Stimulated activated CD4-positive, alpha-beta T cell treated with anti-CD3 and anti-CD28 coated beads, Interleukin-15, amount 100 ng/mL, for 48 hours (primary cell): ENCODE measurements around the gene DHX35.

Experiments
- DNase-seq, 2 donors: peaks; one replicate each; pipeline ENCODE4 v3.0.0-alpha.2; 2020; ENCODE audit warnings: low read depth in 2 of 2

DHX35 gene

DNA sequence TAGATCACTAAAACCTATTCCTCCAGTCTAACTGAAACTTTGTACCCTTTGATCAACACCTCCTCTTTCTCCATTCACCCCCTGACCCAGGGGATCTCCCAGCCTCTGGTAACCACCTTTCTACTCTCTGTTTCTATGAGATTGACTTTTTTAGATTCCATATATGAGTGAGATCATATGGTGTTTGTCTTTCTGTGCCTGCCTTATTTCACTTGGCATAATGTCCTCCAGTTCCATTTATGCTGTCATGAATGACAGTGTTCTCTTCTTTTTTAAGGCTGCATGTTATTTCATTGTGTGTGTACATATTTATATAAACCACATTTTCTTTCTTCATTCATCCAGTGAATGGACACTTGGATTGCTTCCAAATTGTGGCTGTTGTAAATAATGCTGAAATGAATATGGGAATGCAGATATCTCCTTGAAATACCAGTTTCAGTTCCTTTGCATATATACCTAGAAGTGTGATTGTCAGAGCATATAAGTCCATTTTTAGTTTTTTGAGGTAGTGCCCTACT is 57.7 kb downstream of the DHX35 start:
- peak in 1 of 2 donors; percentile 7 for DNase-seq

DNA sequence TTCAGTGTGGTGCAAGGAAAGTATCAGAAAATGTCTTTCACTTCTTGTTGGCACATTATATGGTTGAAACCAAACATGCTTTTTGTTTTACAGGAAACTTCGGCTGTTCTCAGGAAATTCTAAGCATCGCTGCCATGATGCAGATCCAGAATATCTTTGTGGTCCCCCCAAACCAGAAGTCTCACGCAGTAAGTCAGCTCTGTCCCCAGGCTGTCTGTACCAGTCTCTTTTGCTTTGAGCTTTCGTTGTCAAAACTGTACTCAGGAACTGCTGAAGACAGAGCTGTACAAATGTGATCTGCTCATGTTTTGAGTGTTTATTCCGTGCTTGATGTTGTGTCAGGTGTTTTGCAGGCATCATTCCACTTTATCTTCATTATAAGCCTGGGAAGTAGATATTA is 59.6 kb downstream of the DHX35 start:
- no peak for DNase-seq

DNA sequence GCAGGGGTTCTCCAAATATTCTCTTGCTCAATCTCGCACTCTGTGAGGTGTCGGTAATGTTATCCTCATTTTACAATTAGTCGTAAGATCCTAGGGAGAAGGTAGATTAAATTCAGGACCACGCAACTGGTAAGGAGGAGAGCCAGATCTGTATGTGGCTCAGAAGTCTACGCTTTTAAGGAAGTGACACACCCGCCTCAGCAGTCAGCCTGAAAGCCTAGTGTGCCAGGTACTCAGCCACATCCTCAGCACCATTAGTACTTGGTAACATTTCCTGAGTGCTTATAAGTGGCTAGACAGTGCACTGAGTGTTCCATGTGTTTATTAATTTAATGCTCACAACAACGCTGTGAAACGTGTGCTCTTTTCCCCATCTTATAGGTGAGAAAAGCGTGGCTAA is 63.7 kb downstream of the DHX35 start:
- no peak for DNase-seq

DNA sequence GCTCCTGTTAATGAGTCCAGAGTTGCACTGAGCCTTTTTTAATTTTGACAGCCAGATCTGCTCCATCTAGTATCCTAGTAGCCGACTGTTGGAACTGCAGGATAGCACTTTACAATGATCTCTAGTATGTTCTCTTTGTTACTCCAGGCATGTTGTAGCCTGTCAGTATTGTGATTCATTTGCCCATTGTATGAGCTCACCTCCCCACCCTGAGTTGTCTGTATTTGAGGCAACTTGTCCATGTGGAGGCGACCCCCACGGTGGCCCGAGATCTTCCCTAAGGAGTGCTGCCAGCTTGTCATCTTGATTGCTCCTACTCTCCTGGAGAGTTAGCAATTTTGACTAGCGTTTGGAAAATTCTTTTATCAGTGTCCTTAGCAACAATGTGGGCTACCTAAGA is 67.2 kb downstream of the DHX35 start:
- DNase-seq: no peak

DNA sequence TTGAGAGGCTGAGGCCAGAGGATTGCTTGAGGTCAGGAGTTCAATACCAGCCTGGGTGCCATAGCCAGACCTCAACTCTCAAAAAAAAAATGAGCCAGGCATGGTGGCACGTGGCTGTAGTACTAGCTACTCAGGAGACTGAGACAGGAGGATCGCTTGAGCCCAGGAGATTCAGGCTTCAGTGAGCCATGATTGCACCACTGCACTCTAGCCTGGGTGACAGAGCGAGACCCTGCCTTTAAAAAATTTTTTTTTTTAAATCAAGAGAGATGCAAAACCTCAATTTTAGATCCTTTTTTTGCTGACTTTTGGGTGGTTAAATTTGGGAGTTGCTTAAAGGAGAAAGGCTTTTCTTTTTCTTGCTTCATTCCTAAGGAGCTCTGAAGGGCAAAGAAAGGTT is 70.9 kb downstream of the DHX35 start:
- no peak for DNase-seq

DNA sequence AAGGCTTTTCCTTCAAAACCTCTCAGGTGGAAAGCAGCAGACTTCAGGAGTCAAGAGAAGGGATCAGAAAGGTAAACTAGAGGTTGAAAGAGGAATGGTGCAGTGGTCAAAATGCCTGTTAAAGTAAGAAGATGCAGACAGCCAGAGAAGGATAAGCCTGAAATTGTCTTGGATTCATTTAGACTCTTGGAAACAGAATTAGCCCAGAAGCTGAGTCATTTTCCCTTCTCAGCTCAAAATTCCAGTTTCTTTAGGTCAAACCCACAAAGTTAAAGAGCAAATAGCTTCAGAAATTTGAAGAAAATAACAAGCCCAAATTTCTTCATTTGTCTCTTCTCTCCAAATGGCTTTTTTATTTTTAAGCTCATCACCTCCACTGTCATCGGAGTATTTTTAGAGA is 73.9 kb downstream of the DHX35 start:
- DNase-seq: no peak

DNA sequence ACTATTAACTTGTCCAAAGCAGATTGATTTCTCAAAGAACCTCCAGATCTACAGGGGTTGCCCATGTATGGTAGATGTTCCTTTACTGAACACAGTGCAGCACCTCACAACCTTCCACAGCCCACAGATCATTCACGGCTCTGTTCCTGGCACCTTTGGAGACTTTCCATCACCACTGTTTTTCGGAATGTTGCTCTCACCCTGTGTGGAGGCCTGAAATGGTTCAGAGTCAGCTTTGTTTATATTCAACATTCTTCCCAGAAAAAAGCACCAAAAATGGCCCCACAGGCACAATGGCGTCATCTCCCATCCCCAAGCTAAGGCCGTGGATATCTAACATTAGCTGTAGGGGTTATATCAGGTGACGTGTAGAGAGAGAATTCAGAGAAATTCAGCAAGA is 74.7 kb downstream of the DHX35 start:
- no peak for DNase-seq

DNA sequence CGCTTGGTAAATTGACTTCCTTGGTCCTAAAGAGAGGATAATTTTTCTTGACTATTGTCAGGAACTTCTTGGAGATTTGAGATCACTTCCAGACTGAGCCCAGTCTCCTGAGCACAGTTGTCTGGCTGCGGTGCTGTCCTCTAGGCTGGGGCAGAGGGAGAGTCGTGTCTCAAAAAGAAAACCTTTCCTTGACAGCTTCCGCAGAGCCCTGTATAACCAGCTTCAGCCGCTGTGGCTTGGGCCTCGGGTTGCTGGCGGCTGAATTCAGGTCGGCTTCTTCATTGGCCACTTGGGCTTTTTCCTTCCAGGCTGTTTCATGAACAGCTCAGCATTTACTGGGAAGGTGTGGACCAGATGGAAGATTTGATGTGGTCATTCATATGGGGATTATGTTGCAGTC is 75.9 kb downstream of the DHX35 start:
- DNase-seq: no peak

DNA sequence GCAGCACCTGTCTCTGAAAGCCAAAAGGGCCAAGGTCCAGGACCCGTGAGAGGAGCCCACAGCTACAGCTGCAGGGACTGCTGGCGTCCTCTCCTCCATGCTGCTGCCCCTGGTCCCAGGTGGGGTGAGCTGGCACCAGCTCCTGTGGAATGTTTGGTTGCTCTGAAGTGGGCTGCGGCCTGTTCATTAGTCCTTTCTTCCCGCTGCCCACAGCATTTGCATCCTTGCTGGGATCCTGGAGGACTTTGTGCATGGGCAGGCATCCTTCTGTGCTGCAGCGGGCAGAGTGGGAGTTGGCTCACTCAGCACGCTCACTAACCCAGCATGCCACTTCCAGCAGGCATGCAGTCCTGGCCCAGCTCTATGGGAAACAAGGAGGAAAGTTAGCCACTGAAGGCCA is 76.4 kb downstream of the DHX35 start:
- no peak for DNase-seq

DNA sequence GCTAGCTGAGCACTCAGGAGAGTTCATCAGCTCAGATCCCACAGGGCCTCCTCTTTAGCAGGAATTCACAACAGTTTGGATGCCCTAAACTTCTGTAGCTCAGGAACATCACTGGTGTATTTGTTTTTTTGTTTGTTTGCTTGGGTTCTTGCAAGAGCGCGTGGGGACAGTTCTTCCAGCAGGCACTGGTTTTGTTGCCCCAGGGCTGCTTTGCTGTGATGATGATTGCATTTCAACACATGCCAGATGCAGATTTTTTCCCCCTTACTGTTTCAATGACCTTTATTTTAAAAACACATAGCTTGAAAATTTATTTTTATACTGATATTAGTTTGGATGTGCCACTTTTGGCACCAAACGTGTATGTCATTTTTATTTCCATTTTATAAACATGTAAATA is 77.1 kb downstream of the DHX35 start:
- DNase-seq: no peak

DNA sequence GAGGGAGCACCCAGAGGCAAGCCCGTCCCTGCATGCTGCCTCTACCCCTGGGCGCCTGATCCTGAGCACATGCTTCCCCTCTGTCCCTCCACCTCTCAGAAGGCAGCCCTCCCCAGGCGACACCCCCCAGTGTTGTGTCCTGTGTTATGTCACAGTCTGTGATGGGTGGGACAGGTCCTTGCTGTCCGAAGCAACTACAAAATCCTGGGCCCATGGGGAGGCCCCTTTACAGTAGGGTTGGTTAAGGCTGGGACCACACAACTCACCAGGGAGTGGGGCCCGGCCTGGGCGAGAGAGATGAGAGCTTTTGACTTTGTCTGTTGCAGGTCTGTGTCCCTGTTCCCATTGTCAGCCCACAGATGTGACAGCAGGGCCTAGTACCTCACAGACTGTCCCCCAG is 78.0 kb downstream of the DHX35 start:
- DNase-seq: no peak

DNA sequence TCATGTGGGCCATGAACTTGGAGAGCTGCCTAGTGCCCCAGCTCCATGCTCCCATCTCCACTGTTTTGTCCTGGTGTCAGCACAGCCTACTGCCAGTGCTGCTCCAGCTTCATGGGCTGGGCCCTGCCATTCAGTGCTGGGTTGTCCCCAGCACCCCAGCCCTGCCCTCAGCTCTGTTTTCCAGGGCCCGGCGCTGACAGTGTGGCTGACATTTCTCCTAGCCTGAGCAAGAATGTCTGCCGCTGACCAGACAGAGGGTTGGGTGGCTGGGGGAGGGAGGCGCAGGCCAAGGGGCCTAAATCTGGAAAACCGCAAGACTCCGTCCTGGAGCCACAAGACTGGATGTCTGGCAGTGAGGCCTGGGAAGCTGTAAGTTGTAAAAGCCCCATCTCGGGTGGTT is 78.9 kb downstream of the DHX35 start:
- DNase-seq: no peak

DNA sequence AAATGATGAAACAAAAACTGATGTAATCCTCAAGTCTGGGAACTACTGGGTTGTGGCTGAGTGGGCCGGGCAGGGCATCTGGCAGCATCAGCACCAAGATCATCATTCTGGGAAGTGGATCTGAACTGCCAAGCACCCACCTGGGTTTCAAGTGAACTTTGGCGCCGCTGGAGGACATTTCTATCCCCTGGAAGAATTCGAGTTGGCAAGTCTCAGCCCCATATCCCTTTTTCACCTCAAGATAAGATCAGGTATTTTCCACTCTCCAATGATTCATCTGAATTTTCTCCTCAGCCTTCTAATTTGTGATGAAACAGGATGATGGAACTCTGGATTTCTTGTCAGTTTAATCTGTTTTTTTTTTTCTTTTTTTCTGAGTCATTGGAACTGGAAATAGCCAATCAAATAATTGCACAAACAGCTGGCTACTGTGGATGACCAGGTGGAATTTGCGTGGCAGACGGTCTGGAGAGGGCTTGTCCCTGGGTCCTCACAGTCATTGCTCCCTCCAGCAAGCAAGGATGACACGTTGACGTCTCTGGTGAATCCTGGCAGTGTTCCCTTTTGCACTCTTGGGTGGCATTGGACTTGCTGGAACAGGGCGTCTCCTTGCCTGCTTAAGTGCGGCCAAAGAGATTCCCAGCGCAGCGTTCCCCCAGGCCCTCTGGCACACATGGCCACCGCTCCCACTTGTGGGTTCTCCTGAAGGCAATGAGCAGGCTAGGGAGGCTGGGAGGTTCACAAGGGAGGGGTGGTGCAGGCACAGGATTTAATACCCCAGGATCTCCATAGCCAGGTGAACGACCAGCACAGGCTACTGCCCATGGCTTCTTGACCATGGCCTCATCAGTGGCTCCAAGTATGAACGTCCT is 80.4 kb downstream of the DHX35 start:
- no peak for DNase-seq

DNA sequence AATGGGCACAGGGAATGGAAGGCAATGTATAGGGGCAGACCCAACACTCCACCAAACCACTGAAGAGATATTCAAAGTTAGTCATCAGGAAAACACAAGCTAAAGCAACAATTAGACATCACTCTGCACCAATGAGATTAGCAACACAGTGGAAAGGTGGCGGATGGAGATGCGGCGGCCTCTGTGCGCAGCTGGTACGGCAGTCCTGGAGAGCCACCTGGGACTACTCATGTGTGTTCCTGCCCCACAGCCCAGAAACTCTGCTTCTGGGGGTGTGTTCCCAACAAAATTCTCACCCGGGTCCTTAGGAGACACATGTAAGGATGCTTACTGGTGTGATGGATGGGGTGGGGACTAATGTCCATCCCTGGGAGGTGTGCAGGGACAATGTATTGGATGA is 82.4 kb downstream of the DHX35 start:
- no peak for DNase-seq

DNA sequence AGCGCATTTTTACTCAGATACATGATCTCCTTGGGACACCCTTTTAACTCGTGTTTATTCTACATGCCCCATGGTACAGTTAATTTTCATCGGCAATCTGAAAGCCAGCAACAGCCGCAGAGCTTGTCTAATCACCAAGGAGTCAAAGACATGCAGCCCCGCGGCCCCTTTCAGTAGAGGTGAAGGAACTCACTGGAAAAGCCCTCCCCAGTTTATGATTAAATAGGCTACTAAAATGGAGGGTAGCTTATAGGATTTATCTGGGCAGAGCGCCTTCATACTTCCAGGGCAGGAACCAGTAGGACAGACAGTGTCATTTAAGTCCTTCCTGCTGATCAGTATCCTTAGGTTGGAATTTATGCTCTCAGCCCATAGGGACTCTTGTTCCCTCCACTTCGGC is 83.5 kb downstream of the DHX35 start:
- DNase-seq: no peak

DNA sequence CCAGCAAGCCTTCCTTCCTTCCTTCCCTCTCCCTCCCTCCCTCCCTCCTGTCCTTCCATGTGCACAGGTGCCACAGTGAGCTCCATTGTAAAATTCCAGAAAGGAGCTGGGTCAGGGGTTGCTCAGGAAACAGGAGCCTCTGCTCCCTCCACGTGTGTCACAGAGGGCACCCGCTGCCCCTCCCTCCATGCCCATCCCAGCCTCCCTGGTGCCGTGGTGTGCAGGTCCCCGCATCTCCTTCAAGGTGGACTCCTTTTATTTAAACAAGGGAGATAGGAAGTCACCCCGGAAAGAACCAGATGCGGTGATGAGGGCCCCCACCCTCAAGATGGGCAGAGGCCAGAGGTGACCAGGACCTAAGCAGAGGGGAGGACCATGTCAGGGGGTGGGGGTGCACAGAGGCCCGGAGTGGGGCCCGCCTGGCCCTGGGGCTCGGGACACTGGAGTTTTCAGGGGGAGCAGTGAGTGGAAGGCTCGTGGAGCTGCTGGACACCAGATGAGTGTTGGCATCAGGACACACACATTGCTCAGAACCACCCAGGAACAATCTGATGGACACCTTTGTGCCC is 85.4 kb downstream of the DHX35 start:
- no peak for DNase-seq

DNA sequence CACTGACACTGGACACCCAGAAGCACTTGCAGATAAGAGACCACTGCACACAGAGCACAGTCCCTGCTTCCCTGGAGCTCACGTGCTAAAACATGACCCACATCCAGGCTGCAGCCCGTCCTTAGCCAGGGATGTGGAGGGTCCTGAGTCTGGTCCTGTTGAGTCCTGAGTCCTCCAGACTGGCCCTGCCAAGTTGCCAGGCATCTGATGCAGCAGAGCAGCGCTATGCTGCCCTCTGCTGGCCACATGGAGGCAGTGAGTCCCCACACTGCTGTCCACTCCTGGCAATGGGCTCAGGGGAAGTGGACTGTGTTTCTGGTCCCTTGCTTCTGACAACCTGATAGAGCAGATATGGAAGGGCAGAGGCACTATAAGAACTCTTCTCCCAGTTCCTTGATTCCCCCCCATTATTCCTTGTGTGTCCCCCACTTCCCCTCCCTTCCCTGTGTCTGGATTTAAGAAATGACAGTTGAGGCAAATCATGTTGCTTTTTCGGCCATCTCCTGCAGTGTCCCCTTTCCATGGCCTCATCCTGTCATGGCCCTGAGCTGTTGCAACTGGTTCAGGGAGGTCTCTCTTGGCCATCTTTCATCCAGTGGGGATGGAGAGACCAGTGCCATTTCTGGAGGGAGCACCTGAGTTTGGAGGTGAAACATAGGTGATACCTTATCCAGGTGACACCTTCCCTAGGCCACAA is 86.0 kb downstream of the DHX35 start:
- DNase-seq: peak; percentile 51 to 61

DNA sequence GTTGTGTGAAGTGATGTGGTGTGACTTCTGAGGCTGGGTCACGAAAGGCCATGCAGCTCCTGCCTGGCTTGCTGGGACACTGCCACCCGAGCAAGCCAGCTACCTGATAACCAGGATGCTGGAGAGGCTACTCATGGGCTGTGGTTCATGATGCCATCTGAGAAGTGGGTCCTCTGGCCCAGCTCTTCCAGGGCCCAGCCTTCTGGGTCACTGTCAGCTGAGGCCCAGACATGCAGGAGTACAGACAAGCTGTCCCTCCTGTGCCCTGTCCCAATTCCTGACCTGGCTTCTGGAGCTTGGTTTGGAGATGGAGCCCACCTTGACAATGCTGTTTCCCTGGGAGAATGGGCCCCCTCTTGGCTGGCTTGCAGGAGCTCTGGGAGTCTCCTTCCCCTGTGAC is 87.0 kb downstream of the DHX35 start:
- no peak for DNase-seq

DNA sequence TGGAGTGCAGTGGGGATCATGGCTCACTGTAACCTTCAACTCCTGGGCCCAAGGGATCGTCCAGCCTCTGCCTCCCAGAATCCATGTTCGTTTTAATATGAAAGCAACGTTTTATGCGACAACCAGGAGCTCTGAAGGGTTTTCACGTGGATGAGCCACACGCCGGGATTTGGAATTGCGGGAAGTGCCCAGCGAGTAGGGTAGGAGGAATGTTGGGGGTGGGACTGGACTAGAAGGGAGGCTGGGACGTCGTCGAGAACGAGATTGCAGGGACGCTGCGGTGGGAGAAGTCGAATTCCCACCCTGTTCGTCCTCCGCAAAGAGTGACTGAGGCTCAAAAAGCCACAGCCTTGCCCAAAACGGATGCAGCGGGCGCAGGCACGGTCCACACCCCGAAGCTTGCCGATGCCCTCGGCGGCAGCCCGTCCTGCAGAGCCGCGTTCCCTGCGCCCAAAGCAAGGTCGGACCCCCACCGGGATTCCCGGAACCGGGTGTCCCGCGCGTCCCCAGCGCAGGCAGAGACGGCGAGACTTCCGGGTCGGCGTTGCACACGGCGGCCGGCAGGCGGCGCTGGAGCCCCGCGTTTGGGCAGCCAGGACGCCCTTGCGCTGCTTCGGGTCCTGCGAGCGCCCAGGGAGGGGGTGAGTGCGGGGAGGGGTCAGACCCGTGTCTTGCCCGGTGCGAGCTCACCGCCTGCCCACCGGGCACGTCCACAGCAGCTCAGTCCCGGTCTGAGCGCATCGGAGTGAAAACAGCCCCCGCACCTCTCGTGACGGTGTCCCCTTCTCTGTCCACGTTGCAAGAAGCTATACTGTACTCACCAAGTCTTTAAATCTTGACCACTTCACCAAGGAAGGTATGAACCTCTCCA is 87.8 kb downstream of the DHX35 start:
- peak; percentile 44 to 70 for DNase-seq

DNA sequence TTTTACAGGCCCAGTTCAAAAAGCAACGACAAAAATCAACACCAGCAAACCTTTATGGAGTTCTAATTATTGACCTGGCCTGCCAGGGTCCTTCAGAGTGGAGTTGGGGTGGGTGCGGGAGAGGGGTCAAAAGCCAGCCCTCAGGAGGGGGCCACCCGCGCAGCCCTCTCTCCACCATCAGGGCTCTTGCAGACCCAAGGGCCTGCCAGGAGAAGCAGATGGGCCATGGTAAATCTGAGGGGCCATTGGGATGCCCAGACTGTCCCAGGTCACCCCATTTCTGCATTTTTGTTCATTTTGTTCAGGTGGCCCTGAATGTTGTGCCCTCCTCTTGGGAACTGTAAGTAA is 88.4 kb downstream of the DHX35 start:
- no peak for DNase-seq

DNA sequence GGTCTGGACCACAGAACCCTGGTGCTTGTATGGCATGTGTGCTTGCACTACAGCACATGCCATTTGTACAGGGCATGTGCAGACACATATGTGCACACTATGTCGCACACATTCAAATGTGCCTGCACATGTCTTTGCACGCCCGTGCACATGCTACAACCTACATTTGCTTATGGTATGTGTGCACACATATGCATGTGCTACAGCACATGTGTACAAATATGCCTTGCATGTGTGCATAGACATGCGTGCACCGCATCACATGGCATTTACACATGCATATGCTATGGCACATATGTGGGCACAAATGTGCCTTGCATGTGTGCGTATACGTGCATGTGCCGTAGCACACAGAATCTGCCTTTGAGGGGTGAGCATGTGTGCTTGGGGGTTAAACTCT is 90.5 kb downstream of the DHX35 start:
- no peak for DNase-seq

DNA sequence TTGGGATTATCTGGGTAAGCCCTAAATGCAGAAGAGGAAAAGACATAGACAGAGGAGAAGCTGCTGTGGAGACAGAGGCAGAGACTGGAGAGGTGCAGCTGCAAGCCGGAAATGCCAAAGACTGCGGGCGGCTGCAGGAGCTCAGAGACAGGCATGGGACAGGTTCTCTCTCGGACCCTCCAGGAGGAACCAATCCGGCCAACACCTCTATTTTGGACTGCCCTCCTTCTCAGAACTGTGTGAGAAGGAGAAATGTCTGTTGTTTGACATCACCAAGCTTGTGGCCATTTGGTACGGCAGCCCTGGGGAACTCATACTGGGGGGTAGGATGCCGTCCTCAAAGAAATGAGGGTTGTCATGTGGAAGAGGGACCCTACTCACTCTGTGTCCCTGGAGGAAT is 95.0 kb downstream of the DHX35 start:
- DNase-seq: no peak
